ENCODE results near the gene PTPN18.

Gene PTPN18

DNA sequence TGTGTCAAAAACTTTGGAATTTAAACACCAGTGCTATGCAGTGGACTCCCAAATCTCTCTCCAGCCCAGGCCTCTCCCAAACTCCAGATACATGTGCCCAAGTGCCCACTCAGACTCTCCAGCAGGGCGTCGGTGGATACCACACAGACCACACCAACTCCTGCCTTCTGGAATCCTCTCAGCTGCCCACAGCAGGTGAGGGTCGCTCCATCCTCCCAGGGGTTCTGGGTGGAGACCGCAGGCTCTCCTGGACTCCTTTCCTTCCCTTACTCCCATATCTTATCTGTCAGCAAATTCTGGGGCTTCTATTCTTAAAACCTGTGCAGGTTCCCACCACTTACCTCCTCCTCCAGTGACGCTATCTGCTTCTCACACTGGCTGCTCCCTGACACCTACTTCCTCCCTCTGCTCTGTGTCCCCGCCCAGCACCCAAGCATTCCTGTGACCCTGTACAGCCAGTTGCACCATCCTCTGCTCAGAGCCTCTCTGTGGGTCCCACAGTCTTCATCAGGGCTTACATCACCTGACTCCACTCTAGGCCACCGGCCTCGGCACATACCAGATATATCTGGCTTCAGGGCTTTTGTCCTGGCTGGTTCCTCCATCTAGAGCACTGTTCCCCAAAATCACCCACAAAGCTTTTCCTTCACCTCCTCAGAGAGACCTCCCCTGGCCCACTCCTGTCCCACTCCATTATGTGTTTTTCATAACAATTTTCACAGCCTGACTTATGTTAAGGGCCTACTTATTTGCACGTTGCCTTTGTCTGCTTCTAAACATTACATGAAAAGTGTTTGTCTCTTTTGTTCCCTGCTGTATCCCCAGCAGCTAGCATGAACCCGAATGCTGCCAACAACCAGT is 15.7 kb upstream of the PTPN18 start:
- no peak for DNase-seq (ENCODE audit: low read depth in 2 of 2)

DNA sequence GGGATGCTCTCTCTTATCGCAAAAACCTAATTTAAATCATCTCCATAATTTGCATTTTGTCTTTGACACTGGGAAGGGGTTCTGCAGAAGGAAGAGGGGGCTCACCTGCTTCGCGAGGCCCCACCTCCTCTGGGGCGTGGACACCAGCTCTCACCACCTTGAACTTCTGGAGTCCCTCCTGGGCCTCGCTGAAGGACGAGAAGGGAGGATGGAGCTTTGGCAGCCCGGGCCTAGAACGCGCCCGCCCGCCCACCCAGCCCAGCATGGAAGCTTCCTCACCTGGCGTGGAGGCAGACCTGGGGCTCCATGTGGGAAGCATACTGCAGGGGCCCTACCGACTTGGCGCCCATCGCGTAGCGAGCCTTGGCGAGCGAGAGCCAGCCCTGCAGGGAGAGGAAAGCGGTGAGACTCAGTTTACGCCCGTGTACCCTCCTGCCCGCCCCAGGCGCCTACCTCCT is 14.3 kb upstream of the PTPN18 start:
- DNase-seq (ENCODE audit: low read depth in 2 of 2), result no peak

DNA sequence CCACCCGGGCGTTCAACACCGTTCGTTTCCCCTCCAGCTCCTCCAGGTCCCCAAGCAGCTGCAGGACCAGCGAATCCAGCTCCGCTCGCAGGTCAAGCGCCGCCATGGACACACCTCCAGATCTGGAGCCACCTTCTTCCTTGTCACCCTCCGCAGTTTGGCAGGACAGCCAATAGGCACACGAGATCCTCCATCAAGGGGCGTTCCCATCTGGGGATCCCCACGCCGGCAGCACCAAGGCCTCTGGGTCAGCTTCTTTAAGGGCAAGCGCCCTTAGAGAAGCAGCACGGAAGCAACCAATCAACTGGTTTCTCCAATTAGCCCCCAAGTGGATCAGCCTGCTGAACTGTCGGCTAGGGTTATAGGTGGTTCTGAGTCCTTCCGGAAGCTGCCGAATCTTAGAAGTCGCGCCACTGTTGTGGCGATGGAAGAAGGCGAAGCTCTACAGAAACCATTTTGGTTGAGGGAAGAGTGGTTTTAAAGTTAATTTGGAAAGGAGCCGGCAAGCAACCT is 13.8 kb upstream of the PTPN18 start:
- DNase-seq (ENCODE audit: low read depth in 2 of 2), result peak; percentile 80 to 84

DNA sequence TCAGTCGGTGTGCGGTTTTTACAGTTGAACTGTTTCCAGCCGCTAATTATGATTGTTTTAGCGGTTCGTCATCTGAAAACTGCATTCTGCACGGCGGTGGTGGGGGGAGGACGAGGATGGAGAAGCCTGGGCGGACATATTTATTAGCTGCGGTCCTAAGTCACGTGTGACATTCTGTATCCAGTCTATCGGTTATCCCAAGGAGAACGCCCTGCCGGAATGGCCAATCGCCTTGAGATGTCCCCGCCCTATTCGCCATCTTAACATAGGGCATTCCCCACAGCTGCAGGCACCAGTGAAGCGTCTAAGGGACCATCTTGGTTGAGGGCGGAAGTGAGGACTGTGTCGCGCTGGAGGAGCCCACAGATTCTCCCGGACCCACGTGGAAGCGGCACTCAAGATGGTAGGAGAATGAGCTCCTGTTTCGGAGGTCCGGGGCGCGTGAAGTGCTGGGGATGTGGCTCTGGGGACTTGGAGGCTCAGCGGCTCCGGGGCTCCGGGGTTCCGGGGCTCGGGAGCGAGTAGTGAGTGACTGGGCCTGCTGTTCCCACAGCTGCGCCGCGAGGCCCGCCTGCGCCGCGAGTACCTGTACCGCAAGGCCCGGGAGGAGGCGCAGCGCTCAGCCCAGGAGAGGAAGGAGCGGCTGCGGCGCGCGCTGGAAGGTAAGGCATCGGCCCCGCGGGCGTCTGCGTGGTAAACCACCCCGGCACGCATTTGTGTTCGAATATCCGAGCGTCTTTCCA is 13.2 kb upstream of the PTPN18 start, which contains the start of gene IMP4:
Gene IMP4 (plus strand): TSS at position 365 of the 743 bp plus-strand sequence. CDS start 36 bp downstream, at position 401.
- DNase-seq (ENCODE audit: low read depth in 2 of 2), result peak; percentile 98

DNA sequence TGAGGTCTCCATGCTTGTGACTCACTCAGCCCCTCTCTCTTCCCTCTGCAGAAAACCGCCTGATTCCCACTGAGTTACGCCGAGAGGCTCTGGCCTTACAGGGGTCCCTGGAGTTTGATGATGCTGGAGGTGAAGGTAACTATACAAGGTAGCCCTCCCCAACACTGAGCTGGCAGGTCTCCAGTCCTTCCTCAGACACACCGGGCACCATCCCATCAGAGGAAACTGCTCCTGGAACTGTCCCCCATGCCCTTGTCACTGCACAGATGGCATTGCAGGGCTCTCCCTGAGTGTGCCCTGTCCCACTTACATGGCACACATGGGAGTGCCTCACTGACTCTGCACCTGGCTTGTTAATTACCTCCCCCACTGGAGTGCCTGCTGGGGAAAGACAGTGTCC is 11.3 kb upstream of the PTPN18 start:
- no peak for DNase-seq (ENCODE audit: low read depth in 2 of 2)

DNA sequence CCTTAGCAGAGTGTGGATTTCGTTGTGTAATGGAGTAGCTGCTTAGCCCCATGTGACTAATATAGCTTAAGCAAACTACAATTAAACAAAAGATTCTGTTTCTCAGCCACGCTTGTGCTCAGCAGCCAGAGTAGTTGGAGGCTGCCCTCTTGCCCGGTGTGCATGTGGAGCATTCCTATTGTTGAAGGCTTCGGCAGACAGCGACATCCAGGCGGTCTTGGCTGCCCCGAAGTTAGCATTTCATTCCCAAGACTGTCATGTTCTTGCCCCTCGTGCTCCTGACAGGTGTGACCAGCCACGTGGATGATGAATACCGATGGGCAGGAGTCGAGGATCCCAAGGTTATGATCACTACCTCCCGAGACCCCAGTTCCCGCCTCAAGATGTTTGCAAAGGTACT is 10.8 kb upstream of the PTPN18 start:
- no peak for DNase-seq (ENCODE audit: low read depth in 2 of 2)

DNA sequence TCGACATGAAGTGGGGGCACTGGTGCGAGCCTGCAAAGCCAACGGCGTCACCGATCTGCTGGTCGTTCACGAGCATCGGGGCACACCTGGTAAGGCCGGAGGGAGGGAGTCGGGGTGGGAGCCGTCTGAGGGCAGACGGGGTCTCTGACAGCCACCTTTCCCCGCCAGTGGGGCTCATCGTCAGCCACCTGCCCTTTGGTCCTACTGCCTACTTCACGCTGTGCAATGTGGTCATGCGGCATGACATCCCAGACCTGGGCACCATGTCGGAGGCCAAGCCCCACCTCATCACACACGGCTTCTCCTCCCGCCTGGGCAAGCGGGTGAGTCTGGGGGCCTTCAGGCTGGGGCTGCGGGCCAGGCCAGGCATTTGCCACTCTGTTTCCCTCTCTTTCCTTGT is 10.2 kb upstream of the PTPN18 start:
- DNase-seq (ENCODE audit: low read depth in 2 of 2), result no peak

DNA sequence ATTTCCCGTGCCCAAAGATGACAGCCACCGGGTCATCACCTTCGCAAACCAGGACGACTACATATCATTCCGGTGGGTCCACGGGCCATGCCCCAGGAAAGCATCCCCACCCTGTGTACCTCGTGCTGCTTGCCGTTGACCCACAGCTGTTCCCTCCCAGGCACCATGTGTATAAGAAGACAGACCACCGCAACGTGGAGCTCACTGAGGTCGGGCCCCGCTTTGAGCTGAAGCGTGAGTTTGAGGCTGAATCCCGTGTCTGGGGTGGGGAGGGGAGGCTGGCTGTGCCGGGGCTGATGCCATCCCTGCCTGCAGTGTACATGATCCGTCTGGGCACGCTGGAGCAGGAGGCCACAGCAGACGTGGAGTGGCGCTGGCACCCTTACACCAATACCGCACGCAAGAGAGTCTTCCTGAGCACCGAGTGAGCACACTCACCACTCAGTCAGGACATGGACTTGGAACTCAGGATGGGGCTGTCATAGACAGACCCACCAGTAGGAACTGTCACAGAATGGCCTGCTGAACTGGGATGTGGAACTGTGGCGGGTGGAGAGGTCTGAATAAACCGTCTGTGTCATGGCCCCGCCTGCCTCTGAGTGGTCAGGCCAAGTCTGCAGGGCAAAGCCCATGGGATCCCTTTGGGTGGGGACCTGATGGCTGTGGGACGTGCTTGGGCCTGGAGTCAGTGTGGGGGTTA is 9.7 kb upstream of the PTPN18 start:
- no peak for DNase-seq (ENCODE audit: low read depth in 2 of 2)

DNA sequence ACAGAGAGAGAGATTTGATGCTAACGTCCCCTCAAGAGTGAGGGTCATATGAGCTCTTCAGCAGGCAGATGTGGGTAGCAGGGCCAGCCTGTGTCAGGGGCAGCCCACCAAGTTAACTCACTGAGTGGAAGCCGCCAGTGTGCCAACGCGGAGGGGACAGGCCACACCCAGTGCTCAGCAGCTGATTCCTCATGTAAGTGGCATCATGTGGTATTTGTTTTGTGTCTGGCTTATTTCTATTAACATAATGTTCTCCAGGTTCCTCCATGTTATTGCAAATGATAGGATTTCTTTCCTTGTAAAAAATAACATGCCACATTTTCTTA is 9.2 kb upstream of the PTPN18 start:
- no peak for DNase-seq (ENCODE audit: low read depth in 2 of 2)

DNA sequence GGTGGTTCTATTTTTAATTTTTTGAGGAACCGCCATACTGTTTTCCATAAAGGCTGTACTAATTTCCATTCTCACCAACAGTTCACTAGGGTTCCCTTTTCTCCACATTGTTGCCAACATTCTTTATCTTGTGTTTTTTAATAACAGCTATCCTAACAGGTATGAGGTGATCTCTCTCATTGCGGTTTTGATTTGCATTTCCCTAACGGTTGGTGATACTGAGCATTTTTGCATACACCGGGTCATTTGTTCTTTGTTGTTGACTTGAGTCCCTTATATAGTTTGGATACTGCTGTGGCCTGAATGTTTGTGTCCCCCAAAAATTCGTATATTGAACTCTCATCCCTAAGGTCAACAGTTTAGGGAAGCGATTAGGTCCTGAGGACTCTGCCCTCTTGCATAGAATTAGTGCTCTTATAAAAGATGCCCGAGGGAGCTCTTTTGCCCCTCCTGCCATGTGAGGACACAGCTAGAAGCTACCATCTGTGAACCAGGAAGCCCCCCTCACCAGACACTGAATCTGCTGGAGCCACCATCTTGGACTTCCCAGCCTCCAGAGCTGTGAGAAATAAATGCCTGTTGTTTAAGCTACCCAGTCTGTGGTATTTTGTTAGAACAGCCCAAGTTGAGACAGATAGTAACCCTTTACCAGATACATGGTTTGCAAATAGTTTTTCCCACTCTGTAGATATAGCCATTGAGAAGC is 8.5 kb upstream of the PTPN18 start:
- DNase-seq (ENCODE audit: low read depth in 2 of 2), result no peak

DNA sequence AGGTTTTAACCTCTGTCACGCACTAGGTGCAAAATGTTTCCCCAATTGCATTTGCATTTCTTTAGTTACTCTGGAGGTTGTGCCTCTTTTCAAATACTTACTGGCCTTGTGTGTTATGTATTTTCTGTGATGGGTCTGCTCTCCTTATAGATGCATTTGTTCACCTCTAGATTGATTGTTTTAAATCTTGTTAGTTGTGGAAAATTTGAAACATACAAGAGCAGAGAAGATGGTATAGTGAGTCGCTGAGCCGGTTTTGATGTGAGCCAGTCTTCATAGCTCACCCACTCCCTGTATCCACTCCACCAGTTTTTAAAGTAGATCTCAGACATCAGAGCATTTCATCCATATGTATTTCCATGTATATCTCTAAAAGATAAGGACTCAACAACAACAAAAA is 6.7 kb upstream of the PTPN18 start:
- DNase-seq (ENCODE audit: low read depth in 2 of 2), result no peak

DNA sequence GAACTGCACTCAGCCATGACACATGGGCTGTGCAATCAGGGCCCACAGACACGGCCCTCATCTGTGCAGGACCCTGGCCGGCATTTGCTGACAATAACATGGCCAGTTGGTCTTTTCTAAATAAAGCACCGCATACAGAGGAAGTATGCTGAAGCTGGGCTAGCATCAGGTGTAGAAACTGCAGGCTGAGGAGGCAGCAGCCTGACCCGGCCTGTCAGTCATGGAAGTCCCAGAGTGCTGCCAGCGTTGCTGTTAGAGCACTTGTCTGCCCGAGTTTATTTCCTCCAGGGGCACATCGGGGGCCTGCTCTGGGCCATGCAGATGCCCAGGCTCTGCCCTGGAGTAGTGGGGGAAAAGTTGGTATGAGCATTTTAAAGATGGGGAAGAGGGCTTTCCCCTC is 4.1 kb upstream of the PTPN18 start:
- no peak for DNase-seq (ENCODE audit: low read depth in 2 of 2)

DNA sequence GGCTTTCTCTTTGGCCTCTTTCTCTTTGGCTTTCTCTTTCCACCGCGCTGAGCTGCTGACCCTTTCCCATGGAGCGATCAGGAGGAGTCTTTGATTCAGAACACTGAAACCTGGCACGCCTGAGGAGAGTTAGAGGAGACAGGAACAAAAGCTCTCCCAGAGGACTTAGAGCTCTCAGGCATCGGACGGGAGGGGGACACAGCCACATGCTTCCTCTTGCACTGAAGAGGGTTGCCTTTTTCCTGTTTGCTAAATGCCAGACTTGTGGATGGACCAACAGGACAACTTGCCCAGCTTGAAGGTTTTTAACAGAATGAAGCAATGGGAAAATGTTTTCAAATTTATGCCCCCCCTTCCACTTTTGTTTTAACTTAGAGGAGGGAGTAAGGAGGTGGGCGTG is 3.6 kb upstream of the PTPN18 start:
- DNase-seq (ENCODE audit: low read depth in 2 of 2), result no peak

DNA sequence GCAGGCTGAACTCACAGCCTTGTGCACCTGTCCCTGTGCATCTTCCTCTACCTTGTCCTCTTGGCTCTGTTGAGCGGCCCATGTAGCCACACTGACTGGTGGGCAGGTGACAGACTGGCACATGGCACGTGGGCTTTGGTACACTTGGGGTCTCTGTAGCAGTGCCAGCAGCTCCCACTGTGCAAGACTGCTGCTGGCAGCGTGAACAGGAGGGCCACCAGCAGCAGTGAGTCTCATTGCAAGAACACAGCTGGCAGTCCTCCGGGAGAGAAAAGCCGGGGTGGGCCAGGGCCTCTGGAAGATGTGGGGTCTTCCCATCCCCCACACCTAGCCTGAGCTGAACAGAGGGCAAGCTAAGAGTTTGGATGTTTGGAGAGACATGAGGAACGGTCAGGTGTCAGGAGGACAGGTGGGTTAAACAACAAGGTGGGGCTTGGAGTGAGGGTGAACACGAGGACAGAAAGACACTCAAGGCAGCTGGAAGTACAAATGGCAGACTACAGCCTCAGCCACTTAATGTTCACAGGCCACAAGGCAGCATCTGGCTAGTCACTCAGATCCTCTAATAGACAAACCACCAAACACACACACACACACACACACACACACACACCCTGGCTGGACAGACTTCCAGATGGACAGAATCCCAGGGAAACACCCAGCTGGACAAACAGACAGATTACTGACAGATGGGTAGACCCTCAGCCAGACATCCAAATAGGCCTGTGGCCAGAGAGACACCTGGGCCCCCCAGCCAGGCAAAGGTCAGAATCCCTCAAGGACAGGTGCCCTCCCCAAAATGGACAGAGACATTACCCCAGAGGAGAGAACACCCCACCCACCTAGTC is 2.3 kb upstream of the PTPN18 start:
- DNase-seq (ENCODE audit: low read depth in 2 of 2), result no peak

DNA sequence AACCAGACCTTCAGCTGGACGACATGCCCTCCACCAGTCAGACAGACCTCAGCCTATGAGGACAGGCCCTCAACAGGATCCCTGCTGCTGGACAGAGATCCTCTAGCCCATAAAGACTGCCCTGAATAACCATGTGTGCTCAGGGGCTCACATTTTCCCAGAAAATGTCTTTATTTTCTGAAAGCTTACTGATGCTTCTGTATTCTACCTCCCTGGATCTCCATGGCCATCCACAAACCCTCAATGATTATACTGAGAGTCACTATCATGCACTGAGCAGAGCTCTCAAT is 1.8 kb upstream of the PTPN18 start:
- DNase-seq (ENCODE audit: low read depth in 2 of 2), result no peak

DNA sequence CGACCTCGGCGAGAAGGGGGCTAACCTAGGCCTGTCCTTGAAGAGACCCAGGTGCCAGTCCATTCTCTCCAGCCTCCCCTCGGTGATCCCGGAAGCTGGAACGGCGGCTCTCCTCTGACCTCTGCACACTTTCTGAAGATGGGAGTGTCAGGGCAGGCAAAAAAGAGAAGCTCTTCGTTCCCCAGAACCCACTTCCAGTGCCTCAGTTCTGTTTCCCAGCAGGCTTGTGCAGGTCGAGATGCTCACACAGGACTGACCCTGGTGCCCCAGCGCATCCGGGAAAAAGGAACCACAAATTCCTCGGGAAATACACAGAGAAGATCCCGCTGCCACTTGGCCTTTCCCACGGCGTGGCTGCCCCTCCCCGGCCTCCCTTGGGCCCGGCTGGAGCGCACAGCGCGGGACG is 681 bp upstream of the PTPN18 start:
- no peak for DNase-seq (ENCODE audit: low read depth in 2 of 2)

DNA sequence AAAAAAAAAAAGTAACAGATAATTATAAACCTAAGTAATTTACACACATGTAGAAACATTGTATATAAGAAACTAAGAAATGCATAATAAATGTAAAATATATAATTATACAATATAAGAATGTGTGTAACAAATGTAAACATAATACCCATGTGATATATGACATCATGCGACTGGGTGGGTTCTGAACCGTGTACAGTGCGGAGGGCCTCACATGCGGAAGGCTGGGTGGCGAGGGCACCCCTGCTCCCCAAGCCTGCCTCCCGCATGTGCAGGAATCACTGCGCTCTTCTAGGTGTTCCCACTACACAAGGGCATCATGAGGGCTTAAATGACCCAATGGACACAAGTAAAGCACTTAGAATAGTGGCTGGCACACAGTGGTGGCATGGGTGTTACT is 2.0 kb downstream of the PTPN18 start:
- DNase-seq (ENCODE audit: low read depth in 2 of 2), result no peak

DNA sequence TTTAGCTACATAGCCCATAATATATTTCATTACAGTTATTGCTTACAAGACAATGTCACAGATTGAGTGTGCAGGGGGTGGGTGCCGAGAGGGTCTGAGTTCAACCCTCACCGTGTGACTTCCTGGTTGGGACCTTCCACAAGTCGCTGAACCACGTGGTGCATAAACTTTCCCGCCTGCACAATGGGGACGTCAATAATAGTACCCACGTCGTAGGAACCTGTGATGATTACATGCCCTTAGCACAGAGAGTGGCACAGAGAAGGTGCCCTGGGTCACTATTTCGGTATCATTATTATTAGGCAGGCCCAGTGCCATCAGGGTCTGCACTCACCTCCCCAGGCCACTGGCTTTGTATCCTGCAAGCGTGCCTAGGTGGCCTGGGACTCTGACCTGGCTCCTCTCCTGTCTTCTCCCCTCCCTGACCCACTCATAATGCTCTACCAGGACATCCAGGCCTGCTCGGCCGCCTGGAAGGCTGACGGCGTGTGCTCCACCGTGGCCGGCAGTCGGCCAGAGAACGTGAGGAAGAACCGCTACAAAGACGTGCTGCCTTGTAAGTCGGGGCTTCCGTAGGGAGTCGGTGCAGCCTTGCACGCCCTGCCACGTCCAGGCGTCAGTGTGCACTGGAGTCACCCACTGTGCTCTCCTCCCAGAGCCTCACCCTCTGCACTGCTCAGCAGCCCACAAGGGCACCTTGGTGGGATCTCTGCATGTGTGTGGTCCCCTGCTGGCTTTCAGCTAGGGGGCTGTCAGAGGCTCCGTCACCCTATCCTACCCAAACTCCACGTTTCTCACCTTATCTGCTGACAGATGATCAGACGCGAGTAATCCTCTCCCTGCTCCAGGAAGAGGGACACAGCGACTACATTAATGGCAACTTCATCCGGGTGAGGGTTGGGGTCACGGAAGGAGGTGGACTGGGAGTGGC is 2.8 kb downstream of the PTPN18 start:
- DNase-seq (ENCODE audit: low read depth in 2 of 2), result no peak

DNA sequence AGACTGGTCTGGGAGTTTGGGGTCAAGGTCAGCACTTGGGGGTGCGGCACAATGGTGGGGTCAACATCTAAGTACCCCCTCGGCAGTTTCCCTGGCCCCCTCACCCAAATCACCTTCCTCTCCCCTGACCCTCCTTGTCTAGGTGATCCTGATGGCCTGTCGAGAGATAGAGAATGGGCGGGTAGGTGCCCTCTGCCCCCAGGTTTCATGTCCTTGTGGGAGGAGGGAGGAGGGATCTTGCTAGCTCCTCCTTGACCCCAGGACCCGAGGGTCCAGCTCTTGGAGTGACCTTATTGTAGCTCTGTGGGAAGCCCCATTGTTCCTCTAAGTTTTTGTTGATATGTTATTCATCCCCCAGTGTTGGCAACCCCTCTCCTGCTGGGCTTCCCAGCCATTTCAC is 3.6 kb downstream of the PTPN18 start:
- no peak for DNase-seq (ENCODE audit: low read depth in 2 of 2)

DNA sequence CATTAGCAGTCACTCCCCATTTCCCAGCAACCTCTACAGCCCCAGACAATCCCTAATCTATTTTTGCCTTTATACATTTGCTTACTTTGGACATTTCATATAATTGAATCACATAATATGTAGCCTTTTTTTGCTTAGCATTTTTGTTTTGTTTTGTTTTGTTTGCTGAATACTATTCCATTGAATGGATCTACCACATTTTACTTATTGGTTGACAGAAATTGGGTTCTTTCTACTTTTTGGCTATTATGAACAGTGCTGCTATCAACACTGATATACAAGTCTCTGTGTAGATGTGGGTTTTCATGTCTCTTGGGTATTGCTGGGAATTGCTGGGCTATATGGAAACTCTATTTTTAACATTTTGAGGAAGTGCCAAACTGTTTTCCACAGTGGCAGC is 7.6 kb downstream of the PTPN18 start:
- no peak for DNase-seq (ENCODE audit: low read depth in 2 of 2)
